IPS DF 4.7 (cell line): ENCODE measurements around the gene DMD.
"Not testable (repeated sequence)": the region's sequence is repeated elsewhere in the genome, so short reads cannot be mapped to it uniquely, and the experiment has no call there.

Source experiments
- DNase-seq: peaks from one replicate; pipeline ENCODE4 v3.0.0-alpha.2; 2013; ENCODE audit warnings: low spot score; ENCODE audit errors: extremely low read depth

The DMD gene

DNA sequence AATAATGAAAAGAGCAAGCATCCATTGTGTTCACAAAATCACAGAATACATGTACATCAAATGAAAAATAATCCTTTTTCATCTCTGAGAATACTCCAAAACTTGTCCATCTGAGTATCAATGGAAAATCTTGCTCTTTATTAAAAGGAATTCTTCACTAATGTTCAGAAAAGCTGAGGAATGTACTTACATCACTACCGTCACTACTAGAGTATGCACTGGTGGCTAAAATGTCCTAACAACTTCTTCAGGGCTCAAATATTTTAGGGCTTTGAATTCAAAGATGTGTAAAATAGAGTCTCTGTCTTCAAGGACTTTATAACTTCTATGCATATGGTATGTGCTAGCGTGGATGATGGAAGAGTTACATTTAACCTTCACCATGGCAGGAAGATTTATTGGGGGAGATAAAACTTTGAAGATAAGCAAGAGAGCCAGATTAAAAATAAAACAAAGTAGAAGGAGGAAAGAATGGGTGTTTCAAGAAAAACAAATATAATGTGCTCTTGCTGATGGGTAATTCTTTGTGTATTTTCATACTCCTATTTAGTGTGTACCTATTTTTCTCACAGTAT is 55.1 kb downstream of the DMD start:
- no peak for DNase-seq

DNA sequence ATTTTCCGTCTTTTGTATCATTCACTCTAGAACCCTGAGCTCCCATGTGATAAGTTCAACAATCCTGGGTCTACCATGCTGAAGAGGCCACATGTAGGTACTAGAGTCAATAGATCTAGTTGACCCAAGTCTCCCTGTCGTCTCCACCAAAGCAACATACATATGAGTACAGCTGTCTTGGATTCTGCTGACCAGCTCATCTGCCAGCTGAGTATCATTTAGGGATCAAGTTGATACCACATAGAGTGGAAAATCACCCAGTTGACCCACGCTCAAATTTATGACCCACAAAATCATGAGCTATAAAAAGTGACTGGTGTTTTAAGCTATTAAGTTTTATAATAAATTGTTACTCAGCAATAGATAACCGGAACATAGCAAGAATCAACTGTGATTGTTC is 61.8 kb downstream of the DMD start:
- no peak for DNase-seq

DNA sequence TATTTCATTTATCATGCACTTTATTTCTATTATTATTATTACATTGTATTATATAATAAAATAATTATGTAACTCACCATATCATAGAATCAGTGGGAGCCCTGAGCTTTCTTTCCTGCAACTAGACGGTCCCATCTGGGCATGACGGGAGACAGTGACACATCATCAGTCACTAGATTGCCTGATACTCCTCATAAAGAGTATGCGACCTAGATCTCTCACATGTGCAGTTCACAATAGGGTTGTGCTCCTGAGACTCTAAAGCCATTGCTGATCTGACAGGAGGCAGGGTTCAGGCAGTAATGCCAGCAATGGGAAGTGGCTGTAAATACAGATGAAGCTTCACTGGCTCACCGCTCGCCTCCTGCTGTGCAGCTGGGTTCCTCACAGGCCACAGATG is 62.3 kb downstream of the DMD start:
- no peak for DNase-seq

DNA sequence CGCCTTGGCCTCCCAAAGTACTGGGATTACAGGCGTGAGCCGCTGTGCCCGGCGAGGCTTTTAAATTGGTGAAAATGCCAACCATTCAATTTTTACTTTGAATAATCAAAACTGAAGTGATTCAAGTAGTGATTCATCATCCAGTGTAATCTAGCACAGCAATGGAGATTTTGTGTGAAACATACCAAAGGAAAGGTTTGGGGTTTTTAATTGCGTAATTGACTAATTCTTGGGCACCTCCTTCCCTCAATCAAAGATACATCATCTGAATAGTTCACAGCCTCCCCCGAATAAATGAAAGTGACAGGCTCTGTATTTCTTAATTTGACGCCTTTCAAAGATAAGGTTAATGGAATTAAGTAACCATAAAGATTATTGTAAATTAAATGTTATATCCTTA is 69.0 kb downstream of the DMD start:
- no peak for DNase-seq

- no peak for DNase-seq
These were observed 72.6 kb downstream of the DMD start for GRCh38 chrX:33138677-33139249.

DNA sequence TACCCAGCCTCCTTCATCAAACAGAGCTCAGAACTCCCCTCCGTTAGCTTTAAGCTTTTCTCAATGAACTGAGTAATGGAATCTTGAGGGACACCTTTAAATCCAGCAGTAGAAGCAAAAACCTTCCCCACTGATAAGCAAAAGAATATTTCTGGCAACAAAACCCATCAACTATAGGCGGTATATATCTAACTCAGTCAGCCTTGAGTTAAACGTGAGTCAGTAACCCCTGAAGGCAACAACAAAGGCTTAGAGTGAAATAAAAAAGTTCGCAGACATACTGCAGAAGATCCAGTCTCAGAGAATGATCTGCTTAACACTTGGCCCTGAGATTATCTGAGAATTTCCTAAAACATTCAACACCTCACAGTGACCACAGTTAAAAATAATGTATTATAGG is 77.2 kb downstream of the DMD start:
- no peak for DNase-seq

DNA sequence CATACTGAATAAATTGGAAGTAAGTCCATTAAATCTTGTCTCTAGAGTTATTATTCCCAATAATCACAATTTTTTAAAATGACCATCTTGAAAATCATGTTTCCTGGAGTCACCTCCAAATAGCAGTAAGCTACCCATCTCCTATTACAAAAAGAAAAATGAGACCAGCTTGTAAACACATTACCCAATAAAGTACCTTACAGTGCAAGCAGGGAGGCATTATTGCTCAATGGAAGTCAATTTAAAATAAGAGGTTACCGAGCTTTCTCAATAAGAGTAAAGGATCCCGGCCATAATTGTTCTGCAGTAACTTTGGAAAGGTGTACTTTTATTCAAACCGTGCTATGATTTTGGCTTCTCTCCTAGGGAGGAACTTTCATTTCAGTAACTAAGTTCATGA is 78.0 kb downstream of the DMD start:
- no peak for DNase-seq

GRCh38 chrX:33132569-33132968 is 78.8 kb downstream of the DMD start:
- no peak for DNase-seq

DNA sequence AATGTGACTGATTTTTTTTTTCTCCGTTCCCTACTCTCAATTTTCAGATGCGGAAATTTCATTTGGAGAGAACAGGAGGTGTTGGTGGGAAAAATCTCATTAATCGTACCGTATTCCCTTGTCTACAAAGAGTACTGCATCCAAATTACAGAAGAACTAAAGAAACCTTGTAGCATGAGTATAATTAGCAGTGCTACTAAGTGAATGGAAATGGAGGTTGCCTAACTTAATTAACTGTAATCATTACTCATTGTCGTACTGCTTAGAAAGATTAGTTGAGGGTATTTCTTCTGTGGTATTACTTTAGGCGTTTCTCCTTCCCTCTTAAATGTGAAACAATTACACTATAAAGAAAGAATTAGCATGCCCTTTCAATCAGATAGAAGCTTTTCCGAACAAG is 81.7 kb downstream of the DMD start:
- no peak for DNase-seq

DNA sequence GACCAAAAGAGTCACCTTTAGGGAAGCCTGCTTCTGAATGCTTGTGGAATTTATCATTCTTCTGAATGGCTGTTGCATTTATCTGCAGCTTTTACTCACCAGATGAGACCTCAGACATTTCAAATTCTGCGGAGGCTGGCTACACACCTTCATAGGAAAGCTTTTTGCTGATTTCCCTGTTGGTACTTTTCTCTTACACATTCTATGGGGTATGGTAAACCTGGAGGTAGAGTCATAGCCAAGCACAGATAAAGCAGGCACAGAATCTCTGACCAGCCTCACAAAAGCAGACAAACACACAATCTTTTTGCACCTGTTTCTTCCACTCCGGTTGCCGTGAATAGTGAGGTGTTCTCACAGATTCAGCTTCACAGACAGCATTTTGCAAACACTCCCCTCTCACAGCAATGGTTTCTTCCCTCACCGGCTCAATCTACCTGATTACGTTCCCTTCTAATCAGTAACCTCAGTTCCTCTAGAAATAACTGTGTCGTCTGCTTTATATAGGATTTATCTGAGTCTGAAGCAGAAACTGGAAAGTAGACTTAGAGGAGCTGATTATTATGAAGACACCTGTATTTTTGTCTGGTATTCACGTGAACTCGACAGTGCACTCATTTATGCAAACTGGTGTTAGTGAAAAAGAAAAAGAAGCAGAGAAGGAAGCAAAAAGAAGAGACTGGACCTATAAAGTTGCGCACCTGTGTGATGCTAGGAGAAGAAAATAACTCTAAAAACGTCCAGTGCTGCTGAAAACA is 83.1 kb downstream of the DMD start:
- no peak for DNase-seq

GRCh38 chrX:33126469-33126868 is 84.9 kb downstream of the DMD start:
- DNase-seq: no peak

DNA sequence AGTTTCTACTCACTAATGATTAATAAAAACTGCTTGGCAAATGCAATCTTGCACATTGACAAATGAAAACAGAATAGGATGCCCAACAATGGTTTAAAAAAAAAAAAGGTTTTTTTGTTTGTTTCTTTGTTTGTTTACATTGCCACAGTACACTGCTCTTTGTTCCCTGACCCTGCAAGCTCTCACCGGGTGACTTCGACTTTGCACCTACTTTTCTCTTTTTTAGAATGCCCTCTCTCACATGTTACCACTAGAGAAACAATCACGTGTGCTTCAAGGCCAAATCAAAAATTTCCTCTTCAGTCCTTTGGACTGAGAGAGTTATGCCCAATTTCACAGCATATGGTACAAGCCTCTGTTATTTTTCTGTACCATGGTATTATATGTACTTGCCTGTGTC is 101.5 kb downstream of the DMD start:
- no peak for DNase-seq

- DNase-seq: no peak
These were observed 104.6 kb downstream of the DMD start for GRCh38 chrX:33106737-33107136.

GRCh38 chrX:33095079-33095478 is 116.3 kb downstream of the DMD start:
- DNase-seq: no peak

- DNase-seq: no peak
These were observed 123.9 kb downstream of the DMD start for GRCh38 chrX:33087411-33087810.

DNA sequence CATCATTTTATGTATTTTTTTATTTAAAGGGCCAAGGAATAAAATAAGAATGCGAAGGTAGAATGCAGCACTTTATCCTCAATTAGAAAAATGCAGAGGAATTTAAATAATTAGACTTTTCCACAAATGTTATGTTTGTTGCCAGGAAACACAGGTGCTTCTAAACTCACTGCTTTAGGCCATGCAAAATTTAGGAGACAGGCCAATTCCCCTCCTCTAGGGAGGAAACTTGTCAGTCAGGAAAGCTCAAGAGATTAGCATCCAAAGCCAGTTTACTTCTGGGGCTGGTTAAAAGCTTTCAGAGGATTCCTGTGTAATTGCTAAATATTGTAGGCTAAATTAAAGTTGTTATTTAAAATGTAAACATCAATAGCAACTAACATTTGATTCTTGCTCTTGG is 124.5 kb downstream of the DMD start:
- no peak for DNase-seq

- DNase-seq: no peak
These were observed 129.0 kb downstream of the DMD start for GRCh38 chrX:33082371-33082770.

DNA sequence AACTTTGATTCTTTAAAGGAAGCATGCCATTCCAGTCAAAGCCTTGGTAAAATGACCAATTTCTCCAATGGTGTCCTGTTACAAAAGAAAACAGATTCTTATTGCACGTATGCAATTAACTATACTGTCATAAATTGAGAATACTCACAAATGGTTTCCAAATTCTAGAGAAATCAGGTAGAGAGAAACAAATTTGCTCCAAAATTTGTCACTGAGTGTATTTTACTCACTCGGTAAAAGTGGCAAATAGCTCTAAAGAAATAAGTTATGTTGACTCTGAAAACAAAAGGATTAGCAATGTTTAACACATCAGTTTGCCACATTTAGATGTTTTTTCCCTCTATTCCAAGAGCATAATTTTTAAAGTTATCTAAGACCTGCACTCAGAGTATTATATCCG is 133.1 kb downstream of the DMD start:
- DNase-seq: no peak

GRCh38 chrX:33073660-33074059 is 137.7 kb downstream of the DMD start:
- DNase-seq: not testable (repeated sequence)

GRCh38 chrX:33065415-33065814 is 145.9 kb downstream of the DMD start:
- DNase-seq: no peak

- DNase-seq: no peak
These were observed 149.3 kb downstream of the DMD start for GRCh38 chrX:33062041-33062440.

DNA sequence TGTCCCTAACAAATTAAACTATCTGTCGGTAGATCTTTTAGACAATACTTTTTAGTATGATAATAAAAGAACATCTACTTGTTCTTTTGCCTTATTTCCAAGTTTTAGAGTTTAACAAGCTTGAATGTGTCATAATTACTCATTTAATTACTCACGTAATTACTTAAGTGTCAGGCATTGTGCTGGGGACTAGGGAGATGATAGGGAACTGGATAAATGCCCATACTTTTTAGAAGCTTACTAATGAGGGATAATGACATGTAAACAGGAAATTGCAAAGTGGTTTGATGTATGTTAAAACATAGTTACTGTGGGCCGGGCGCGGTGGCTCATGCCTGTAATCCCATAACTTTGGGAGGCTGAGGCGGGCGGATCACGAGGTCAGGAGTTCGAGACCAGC is 158.3 kb downstream of the DMD start:
- no peak for DNase-seq

GRCh38 chrX:33045882-33046281 is 165.5 kb downstream of the DMD start:
- no peak for DNase-seq
